Measurements from ENCODE around the gene POLR3A. TPM values are rescaled to one million over a fixed set of nuclear protein-coding genes. Genes with fewer than 3 reads are reported as not detected.

POLR3A gene
- total RNA-seq, 1 donor from 2014 or later, result 8.2 TPM

DNA sequence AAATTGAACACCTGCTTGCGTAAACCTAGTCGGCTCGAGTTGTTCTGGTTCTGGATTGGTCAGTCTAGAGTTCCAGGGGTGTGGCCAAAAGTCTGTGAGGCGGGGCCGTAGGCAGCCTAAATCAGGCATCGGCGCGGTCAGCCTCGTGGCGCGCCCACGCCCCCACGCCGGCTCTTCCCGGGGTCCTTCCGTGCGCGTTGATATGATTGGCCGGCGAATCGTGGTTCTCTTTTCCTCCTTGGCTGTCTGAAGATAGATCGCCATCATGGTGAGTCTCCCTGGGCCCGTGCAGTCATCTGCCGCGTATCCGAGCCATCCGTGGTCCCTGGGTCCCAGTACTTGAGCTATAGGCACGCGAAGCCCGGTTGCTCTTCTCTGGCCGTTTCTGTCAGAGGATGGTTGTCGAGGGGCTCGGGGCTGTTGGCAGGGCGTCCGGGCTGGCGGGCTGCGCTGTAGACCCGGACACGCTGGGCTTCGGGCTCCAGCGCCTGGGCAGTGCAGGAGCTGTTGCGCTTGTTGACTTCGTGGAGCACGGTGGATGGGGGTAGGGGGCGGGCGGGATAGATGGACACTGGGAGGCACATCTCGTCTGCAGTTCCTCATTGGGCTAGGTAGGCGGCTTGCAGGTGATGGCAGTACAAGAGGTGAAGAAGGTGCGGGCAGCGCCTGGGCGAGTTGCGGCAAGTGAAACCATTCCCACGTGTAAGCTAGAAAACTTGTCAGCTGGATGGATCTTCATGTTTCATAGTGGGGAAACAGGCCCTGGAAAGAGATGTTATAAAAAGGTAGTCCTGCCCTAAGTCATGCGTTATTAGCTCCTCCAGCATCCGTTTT is 4.5 kb upstream of the POLR3A start, which contains the start of gene RPS24:
RPS24 (plus strand) TSS at position 227 of the 834 bp plus-strand sequence; CDS start at position 266, 39 bp downstream.
- ATAC-seq, result peak; percentile 97
- DNase-seq (ENCODE audit: missing footprints), result peak; percentile 96
- intact Hi-C loops (cut with DNase I), result no loop called here

DNA sequence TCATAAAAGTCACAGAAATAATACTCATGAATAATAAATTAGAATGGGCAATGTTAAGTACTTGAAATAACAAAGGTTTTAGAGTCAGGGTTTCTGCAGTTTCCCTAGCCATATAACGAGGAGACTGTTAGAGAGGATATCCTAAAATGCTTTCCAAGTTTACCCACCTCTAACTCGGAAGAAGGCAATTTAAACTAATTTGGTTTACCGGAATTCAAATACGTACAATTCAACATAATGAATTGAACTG is 4.0 kb upstream of the POLR3A start:
- intact Hi-C loops (cut with DNase I), result no loop called here
- DNase-seq (ENCODE audit: missing footprints) (no peak), ATAC-seq (no peak)

DNA sequence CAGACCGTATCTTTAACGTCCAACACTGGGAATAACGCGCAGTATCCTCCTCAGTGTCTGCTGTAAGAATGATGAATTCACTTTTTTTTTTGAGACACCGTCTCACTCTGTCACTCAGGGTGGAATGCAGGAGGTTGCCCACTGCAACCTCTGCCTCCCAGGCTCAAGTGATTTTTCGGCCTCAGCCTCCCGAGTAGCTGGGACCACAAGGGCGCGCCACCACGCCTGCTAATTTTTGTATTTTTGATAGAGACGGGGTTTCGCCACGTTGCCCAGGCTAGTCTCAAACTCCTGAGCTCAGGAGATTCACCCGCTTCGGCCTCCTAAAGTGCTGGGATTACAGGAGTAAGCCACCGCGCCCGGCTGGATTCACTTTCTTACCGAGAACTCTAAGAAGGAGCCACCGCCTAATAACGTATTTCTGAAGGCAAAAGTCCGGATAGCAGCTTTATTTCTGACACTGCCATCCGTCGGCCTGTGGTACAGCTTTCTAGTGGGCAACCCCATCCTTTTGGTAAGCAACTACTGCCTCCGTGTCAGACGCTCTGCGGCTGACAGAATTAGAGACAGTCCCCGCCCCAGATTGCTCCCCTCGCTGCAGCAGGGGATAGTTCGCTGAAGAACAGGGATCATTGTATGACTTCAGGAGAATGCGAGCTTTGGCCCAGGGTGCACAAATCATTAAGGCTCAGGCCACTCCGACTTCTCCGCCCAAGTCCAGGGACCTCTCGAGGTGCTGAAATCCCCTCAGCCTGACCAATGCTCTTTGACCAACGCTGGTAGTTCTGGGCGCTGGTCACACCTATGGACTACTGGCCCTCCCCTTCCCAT is 662 bp downstream of the POLR3A start:
- ATAC-seq, result no peak
- no peak for DNase-seq (ENCODE audit: missing footprints)
- intact Hi-C loops (cut with DNase I), result loop anchor here (5.0 kb wide), 1 partner anchor 101 kb away; the partner anchor contains the start of gene DLG5

DNA sequence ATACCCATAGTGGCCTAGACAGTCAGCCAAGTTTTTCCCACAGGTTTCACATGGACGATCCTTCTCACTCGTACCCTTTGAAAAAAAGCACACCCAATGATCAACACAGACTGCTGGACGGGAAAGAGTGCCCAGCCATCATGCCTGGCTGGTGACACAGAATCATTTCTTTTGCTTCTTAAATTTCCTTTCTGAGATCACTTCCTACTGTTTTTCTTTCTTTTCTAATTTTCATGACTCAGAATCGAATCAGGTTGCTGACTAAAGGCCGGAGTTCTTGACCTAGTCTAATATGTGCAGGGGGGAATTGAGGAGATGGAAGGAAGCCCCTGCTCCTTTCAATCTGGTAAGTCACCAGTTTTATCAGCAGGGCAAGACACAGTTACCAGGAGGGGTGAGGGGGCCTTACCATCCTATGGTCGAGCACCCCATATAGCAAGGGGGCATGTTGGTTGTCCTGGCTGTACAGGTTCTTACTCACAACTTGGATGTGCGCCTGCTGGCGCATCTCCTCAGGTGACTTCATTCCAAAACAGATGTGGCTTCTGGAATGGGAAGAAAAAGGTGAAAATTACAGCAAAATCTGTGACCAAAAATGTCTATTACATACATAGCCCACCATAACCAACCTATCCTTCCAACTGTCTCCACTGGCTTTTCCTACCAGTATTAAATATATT is 3.5 kb downstream of the POLR3A start:
- no peak for DNase-seq (ENCODE audit: missing footprints)
- intact Hi-C loops (cut with DNase I), result loop anchor here (5.0 kb wide), 1 partner anchor 99 kb away; the partner anchor contains the start of gene DLG5
- ATAC-seq, result no peak

DNA sequence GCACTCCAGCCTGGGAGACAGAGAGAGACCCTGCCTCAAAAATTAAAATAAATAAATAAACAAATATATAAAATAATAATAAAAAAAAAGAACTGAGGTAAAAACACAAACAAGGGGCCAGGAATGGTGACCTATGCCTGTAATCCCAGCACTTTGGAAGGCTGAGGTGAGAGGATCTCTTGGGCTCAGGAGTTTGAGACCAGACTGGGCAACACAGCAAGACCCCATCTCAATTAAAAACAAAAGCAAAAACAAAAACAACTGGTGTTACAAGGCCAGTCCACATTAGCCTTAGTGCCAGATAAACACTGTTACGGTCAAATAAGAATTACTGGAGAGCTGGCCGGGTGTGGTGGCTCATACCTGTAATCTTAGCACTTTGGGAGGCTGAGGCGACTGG is 5.6 kb downstream of the POLR3A start:
- ATAC-seq (no peak), DNase-seq (ENCODE audit: missing footprints) (no peak)
- intact Hi-C loops (cut with DNase I), result no loop called here

DNA sequence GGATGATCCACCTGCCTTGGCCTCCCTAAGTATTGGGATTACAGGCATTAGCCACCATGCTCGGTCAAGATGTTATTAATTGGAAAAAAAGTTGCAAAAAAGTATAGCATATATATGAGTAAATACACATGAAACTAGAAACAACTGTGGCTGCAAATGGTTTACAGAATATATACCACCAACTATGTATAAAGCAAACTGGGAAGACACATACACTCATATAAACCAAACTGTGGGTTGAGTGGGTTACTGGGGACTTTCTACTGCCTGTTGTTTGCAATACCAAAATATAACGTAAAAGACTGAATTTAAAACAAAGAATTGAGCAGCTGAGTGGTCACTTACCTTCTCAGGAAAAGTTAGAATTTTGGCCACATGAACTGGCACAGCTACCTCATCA is 8.1 kb downstream of the POLR3A start:
- ATAC-seq, result no peak
- no peak for DNase-seq (ENCODE audit: missing footprints)
- intact Hi-C loops (cut with DNase I), result no loop called here

DNA sequence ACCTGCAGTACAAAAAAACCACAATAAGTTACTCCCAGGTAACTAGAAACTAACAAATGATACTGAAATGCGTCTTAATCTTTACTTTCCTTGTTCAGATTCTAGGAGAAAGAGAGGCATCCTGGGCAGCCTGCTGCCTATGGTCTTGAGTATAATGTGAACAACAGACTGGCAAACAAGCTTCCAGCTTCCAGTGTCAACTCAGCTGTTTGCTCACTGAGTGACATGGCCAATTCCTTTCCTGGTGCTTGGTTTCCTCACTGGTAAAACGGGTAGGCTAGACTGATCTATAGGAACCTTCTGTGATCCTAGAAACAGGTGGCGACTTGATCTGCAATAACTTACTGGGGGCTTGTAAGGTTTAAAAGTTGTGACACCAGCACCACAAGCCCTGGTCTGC is 10.1 kb downstream of the POLR3A start:
- intact Hi-C loops (cut with DNase I), result no loop called here
- DNase-seq (ENCODE audit: missing footprints), result no peak

DNA sequence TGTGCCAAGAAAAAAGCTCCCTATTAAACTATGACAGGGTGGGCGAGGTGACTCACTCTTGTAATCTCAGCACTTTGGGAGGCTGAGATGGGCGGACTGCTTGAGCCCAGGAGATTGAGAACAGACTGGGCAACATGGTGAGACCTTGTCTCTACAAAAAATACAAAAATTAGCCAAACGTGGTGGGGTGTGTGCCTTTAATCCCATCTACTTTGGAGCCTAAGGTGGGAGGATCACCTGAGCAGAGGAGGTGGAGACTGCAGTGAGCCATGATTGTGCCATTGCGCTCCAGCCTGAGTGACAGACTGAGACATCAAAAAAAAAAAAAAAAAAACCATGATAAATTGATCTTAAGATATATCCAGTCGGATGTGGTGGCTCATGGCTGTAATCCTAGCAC is 11.5 kb downstream of the POLR3A start:
- ATAC-seq, result no peak
- no peak for DNase-seq (ENCODE audit: missing footprints)
- intact Hi-C loops (cut with DNase I), result no loop called here

More for the DNA sequence above, 10.1 kb downstream of the POLR3A start:
- ATAC-seq, result no peak

DNA sequence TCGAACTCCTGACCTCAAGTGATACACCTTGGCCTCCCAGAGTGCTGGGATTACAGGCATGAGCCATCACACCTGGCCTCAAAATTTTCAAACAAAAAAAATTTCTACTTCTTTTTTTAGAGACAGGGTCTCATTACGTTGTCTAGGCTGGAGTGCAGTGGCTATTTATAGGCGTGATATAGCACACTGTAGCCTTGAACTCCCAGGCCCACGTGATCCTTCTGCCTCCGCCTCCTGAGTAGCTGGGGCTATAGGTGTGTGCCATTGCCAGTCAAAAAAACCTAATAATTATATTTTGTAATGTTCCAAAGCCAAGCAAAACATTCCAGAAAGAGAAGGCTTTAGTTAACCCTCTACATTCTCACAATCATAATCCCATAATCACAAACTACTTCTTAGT is 13.8 kb downstream of the POLR3A start:
- intact Hi-C loops (cut with DNase I), result no loop called here
- ATAC-seq, result peak; percentile 63
- no peak for DNase-seq (ENCODE audit: missing footprints)

DNA sequence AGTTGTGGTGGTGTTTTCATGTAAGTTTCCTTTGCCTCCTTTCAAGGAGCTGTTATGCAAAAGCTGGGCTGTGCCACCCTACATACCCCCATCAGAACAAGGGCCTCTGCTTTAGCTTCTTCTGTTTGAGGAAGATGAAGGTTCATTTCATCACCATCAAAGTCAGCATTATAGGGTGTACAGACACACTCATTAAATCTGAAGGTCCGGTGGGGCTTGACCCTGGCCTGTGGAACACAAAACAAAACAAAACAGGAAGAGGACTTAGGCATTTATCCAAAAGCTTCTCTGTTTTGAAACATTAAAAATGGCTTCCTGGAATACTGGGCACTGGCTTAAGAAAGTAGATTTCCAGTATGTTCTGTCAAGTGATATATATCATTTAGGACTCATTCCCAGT is 15.8 kb downstream of the POLR3A start:
- ATAC-seq, result no peak
- intact Hi-C loops (cut with DNase I), result no loop called here
- DNase-seq (ENCODE audit: missing footprints), result no peak

DNA sequence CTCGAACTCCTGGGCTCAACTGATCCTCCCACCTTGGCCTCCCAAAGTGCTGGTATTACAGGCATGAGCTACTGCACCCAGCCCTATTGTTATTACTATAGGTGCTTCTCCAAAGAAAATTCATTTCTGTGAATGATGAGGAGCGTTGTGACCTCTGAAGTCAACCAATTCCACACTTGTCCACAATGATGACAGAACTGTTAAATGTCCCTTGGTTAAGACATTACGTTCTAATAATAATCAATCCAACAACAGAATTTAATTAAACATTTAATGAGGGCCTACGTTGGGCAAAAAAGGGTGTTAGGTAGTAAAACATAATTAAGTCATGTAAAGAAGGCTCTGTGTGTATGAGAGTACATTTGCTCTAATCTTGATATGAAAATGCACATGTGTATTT is 18.2 kb downstream of the POLR3A start:
- intact Hi-C loops (cut with DNase I), result no loop called here
- DNase-seq (ENCODE audit: missing footprints) (no peak), ATAC-seq (no peak)

DNA sequence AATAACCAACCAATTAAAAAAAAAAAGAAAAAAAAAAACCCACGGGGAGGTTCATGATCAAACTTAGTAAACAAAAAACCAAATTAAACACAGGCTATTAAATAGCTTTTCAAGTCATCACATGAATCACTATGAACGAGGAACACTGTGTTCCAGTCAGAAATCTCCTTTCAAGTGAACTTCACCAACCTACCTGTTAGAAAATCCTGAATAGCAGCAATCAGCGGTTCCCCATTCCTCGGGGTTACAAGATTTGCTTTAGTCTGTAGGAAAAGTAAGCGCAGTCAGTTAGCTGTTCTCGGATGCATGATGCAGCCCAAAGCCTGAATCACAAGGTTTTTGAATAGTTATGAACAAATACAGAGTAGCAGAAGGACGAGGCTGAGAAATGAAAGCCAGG is 19.0 kb downstream of the POLR3A start:
- intact Hi-C loops (cut with DNase I), result no loop called here

DNA sequence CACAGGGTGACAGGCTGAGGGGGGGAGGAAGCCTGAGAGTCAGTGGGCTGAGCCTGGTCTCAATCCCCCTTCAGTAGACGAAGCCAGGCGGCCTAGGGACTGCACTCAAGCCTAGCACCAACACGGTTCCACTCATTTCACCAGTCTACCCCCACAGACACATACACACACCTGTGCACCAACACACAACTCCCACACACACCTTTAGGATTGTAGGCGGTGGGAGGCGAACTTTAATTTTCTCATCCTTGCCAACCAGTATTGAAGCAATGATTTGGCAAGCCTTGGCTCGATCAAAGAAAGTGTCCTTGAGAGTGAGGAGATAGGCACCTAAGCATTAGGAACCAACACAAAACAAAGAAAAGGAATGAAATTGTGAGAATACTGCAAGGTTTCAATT is 19.7 kb downstream of the POLR3A start:
- intact Hi-C loops (cut with DNase I), result no loop called here
- no peak for ATAC-seq
- no peak for DNase-seq (ENCODE audit: missing footprints)

More for the DNA sequence above, 19.0 kb downstream of the POLR3A start:
- DNase-seq (ENCODE audit: missing footprints), result no peak
- ATAC-seq, result no peak

DNA sequence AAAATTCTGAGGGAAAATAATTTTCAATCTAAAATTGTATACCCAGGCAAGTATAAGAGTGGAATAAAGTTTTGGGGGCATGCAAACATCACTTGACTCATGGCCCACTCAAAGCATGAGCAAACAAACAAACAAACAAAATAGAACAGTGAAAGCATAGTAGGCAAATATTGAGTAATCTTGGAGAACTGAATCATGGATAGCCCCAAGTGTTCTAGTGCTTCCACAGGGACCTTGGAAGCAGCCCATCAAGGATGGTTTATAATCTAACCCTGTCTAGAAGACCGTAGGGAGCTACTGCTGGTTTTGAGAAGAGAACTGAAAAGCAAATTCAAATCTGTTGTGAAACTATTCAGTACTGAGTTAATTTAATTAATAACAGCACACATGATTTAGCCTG is 22.1 kb downstream of the POLR3A start:
- no peak for DNase-seq (ENCODE audit: missing footprints)
- intact Hi-C loops (cut with DNase I), result no loop called here
- ATAC-seq, result no peak

DNA sequence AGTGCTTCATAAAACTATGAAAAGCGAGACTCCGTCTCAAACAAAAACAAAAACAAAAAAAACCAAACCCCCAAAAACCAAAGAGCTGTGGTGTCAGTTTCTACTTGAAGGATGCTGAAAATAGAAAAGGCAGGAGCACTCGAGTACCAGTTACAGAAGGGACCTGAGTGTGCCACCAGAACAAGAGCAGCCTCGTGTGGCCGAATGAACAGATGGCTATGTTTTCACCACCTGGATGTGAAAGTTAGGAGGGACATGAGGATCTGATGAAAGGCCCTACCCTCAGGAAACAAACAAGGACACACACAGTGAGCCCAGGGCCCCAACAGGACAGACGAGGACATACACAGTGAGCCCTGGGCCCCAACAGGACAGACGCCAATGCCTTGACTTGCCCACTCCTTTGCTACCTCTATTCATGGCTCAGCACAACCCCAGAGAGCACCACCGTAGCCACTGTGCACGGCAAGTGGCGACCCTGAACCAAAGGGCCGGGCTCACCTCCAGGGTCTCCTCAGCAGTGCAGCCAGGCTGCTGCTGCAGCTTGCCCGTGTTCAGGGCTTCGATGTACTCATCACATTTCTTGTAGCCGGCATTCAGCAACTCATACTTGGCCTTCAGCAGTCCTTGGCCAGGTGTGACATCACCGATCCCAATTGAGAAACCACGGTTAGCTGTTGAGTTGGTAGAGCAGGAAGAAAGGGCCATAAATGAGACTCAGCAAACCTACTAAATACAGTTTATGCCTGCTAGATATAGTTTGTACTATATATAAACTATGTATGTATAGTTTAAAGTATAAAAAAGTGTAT is 24.9 kb downstream of the POLR3A start:
- ATAC-seq, result no peak
- DNase-seq (ENCODE audit: missing footprints), result no peak
- intact Hi-C loops (cut with DNase I), result no loop called here

DNA sequence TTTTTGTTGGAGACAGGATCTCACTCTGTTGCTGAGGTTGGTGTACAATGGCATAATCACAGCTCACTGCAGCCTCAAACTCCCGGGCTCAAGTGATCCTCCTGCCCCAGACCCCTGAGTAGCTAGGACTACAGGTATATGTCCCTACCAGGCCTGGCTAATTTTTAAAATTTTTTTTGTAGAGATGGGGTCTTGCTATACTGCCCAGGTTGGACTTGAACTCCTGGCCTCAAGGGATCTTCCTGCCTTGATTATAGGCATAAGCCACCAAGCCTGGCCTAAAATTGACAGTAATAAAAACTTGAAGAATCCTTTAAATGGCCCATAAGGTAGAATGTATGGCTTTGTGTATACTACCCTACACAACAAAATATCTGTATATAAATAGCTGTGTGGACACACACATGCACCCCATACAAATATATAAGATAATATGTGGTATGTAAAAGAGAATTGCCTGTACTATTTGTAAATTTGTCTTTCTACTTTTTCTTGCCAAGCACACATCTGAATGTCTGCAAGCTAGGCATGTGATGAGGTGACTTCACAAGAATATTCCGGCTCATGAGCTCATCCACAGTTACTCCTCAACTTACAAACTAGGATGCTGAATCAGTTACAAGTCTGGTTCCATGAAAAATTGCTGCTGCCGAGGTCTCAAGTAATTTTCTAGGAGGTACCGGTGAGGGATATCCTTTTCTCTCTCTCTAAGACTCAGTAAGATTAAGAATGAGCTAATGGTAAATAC is 26.6 kb downstream of the POLR3A start:
- intact Hi-C loops (cut with DNase I), result no loop called here
- DNase-seq (ENCODE audit: missing footprints), result no peak
- ATAC-seq, result no peak

DNA sequence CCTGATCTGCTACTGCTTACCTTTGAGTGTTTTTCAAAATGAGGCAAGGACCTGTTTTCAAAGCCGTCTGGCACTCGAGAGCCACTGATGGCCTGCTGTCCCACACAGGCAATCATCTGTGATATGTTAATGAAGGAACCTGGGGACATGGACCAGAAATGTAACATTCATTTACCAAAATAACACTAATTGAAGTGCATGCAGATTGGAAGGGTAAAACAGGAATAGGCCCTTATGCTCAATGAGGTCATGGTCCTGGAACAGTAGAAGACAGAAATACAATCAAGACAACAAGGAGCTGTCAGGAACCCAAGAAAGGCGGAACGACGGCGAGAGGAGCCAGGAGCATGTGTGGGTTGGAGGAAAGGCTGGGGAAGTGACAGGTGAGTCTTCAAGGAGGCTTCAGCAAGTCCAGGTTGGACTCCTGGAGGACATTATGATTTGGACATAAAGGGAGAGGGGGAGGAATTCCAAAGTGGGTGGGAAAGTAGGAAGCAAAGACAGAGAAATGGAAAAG is 28.3 kb downstream of the POLR3A start:
- DNase-seq (ENCODE audit: missing footprints), result no peak
- no peak for ATAC-seq
- intact Hi-C loops (cut with DNase I), result no loop called here

DNA sequence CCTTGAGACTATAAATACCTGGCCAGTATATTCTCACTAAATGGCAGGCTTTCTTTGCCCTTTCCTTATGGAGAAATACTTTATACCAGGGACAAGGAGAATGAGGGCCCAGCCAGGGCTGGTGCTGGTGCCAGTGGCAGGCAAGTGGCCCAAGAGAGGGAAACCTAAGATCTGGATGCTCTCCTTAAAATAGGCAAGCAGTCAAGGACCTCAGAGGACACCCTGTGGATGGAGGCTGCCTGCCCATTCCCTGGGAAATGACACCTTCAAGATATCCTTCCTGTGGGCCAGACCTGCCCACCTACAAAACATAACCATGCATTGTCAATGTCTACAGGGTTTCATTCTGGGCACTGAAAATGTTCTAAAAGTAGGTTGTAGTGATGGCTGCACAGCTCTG is 29.1 kb downstream of the POLR3A start:
- no peak for DNase-seq (ENCODE audit: missing footprints)
- intact Hi-C loops (cut with DNase I), result no loop called here
- no peak for ATAC-seq
